EH (cell line): ENCODE results near the gene XPO4.
"Not testable (repeated sequence)": the region's sequence is repeated elsewhere in the genome, so short reads cannot be mapped to it uniquely, and the experiment has no call there.

Experiments
- DNase-seq: peaks from one replicate; pipeline ENCODE4 v3.0.0-alpha.2; 2015; ENCODE audit warnings: low read depth

Gene XPO4

DNA sequence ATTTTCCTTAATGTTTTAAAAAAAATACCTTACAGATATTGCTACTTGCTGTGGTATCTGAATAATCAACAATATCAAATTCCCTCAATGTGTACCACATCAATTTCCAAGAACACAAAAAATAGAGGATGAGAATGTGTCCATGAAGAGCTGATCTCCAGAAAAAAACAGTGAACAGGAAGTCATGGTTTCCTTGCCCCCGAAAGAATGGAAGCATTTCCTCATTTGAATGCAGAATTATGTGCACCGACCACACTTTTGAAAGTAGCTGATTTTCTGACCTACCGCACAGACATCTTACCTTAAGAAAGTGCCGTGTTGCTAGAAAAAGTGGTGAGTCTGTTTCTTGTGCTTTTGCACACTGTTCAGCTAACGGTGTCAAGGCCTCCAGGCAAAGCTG, 115.4 kb downstream of the XPO4 start:
- DNase-seq = no peak

DNA sequence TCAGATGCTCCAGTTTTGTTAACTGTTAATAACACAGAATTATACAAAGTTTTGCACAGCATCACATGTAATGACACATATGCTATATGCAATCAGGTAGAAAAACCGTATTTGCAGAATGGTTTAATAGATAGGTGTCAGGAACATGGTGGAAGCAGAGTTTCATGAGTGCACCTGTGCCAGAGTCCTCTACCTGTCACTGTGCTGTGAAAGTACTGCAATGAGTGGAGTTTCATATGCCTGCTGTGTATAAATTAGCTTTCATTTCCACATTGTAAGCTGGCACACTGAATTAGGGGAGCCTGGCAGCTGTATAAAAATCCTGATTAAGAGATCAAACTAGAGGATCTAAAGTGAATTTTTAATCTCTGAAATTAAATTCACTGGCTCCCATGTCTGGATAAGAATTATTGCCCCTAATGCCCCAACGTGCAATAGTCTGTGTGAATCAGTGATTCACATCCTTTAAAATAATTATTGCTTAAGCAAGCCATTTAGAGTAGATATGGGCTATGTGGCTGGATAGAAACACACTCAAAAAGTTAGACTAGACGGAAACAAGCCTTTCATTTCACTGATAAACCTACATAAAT, 120.3 kb downstream of the XPO4 start:
- no peak for DNase-seq

DNA sequence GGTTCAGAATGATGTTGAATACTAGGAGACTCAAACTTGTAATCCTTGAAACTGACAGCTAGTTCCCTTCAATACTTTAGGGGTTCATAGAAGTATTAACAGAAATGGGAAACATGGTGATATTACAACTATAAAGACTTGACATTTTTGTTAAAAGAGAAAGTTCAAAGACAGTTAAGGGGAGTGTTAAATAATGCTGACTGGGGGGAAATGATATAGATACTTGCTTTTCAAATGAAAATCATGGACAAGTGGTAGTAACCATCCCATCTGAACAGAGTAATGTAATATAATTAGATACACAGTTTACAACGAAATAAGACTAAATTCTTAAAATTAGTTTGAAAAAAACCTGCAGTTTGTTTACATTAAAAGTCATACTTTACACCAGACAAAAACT, 122.2 kb downstream of the XPO4 start:
- DNase-seq = no peak

DNA sequence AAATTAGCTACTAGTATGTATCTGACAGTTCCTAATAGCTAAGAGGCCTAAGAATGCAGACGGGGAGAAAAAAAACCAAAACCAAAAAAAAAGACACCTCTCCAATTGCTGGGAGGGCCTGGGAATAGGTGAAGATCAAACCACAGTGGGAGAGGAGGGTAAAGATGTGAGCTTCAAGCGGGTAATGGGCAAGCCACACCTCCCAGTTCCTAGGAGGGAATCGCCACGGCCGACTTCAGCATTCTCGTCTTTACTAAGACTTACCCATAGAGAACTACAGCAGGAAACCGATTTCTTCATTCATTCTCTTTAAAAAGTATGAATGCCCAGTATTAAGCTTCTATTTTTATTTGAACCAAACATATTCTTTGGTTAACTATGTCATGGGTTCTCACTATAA, 123.1 kb downstream of the XPO4 start:
- DNase-seq = no peak

DNA sequence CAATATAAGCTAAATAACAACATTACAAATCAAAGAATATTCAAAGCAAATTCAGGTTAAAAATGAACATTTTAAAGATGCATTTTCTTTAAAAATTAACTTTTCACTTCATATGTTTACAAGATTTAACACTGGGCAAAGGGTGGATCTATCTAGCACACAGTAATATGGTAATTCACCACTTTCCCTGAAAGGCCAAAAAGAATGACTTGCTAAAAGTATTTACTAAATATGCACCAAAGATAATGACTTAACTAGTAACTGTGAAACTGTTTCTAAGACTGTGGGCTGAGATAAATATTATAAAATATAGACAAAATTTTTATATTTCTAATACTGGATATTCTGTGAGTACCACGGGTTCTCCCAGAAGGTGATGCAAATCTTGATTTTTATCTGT, 124.2 kb downstream of the XPO4 start:
- no peak for DNase-seq

DNA sequence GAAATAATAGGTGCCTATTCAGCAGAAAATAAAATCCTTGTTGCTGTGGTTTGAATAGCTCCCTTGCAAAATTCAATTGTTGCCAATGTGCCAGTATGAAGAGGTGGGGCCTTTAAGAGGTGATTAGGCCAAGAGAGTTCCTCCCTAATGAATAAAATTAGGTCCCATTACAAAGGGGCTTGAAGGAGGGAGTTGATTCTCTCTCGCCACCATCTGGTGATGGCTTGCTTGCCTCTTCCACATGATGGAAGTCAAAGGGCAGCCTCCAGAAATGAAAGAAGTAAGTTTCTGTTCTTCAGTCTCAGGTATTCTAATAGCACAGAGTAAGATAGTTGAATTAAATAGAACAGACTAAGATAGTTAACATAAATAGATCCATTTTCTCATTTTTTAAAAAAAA, 125.8 kb downstream of the XPO4 start:
- no peak for DNase-seq

DNA sequence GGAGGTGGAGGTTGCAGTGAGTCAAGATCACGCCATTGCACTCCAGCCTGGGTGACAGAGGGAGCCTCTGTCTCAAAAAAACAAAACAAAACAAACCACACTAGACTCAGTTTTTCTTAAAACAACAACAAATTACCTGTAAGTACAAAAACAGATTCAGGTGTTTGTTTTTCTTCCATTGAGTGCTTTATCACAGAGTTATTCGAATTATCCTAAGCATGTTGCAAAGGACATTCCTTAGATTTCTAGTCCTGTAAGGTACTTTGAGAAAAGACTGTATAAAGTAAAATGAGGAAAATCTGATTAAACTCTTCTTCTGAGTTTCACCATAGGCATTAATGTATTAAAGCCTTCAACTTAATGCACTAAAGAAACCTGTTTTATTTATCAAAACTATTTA, 126.6 kb downstream of the XPO4 start:
- no peak for DNase-seq

DNA sequence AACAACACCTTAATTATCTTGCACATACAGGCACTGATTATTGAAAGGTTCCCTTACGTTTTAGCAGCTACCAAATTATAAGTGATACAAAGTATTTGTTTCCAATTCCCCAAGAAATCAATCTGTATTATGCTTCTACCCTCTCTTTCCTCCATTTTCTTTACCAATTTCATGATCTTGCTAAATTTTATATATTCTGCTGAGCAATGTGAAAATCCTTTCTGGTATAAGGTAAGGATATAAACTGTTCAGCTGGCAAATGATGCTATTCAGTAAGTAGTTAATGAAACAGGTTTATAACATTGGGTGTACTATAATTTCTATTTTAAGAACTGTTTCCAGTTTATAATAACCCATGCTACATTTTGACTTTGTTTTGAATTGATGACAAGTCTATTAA, 127.8 kb downstream of the XPO4 start:
- no peak for DNase-seq

DNA sequence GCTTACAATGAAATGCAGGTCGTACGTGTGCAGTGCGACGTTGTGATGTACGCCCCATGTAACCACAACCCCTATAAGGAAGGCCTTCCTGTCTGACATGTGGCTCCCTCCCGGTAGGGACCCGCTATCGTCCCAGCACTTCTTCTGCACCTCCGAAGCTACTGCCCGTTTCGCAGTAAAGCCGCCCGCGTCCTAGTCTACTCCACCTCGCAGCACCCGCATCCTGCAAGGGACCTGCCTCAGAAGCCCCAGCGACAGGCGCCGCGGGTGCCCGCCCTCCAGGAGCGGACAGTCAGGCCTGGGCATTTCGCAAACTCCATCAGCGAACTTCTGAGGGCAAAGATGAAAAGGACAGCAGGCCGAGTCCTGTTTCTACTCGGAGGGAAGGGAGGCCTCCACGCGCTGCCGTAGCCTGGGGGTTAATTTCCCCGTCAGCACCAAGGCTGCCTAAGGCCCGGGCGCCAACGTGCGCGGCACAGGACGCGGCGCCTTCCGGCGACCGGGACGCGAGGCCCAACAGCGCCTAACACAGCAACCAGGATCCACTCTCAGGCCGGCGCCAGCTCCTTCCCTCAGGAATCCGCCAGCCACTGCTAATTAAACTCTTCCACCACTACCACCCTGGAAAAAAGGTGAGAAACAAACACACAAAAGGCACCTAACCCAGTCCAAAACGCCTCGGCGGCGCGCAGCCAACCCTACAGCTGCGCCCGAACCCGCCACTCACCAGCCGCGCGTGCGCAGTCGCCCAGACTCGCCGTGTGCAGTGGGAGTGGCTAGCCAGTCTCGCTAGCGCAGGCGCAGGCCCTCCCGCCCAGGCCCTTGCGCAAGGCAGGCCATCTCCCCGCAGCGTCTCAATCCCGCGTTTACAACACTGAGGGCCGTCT, 129.1 kb downstream of the XPO4 start, which contains the start of gene EEF1AKMT1:
Gene EEF1AKMT1, minus strand, starts transcription at position 768 of the 887 bp plus-strand sequence. CDS start 16,363 bp downstream, outside the sequence.
- DNase-seq = peak; percentile 92

DNA sequence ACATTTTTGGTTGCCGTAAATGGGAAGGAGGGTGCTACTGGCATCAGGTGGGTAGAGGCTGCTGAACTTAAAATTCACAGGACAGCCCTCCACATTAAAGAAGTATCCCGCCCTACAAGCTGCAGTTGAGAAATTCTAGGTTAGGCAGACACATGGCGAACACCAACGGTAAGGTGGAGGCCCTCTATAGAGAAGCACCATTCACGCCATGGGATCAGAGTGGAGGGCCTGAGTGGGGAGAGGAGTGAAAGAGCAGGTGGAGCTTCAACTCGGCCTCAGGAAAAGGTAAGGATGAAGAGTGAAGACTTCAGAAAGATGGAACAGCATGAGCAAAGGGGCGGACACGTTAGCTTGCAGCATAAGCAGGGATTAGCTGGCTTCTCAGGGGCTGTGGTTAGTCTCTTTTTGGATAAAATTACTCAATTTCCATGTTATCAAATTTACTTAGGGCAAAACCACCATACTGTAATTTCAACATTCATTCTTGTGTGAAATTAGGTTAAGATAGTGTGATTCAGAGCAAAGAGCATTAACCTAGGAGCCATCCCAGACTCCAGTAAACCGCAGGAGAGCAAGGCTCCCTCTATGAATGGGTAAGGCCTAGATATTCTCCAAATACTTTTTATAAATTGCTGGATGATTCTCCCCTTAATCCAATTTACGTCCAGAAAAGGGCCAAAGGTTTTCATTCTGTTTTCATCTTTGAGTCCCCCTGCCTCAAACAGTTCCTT, 130.0 kb downstream of the XPO4 start:
- peak; percentile 3 for DNase-seq

DNA sequence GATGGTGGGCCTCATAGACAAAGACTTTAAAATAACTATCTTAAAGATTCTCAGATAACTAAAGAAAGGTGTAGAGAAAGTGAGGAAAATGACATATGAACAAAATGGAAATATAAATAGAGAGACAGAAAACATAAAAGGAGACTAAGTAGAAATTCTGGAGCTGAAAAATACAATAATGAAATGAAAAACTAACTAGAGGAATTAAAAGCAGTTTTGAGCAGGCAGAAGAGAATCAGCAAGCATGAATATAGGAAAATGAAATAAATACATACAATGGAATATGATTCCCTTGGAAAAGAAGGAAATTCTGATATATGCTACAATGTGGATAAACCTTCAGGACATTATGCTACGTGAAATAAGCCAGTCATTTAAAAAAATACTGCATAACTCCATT, 132.7 kb downstream of the XPO4 start:
- no peak for DNase-seq

DNA sequence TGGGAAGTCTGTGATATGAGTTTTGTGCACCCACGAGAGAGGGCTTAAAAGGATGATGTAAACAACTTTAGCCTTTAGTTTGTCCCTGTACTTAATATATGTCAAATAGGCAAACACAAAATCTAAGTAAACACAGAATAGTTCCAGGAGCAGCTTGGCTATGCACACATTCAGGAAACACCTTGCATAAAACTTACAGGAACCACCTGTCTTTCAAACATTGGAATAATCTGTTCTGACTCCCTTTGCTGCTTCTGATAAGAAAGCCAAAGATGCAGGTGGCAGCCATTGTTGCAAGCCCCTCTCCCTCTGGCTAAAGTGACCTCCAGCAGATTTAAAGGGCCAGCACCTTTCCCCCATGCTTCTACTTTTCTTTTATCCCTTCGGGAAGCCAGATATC, 133.5 kb downstream of the XPO4 start:
- DNase-seq = no peak

DNA sequence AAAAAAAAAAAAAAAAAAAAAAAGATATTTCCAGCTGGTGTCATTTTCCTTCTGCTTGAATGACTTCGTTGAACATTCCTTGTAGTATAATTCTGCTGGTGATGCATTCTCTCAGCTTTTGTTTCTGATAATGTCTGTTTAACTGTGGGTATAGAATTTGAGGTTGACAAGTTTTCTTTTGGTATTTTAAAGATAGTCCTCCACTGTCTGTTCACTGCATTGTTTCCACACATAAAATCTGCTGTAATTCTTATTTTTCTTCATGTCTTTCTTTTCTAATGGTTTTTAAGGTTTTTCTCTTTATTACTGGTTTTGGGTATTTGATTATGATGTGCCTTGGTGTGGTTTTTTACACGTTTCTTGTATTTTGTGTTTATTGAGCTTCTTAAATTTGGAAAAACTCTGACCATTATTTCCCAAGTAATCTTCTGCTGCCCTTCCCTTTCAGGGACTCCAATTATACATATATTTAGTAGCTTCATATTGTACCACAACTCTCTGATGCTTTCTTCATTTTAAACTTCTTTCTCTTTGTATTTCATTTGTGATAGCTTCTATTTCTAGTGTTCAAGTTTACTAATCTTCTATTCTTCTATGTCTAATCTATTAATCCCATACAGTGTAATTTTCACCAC, 135.1 kb downstream of the XPO4 start:
- DNase-seq = no peak

DNA sequence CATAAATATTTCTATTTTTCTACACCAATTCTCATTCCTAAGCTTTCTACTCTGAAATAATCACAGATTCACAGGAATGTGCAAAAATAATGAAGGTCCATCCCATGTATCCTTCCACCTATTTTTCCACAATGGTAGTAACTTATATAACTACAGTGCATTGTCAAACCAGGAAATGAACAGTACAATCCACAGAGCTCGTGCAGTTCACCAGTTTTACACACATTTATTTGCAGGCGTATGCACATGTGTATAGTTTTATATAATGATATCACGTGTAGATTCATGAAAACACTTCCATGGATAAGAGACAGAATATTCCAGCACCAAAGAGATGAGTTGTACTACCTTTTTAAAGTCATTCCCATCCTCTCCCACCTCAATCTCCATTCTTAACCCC, 141.7 kb downstream of the XPO4 start:
- no peak for DNase-seq

DNA sequence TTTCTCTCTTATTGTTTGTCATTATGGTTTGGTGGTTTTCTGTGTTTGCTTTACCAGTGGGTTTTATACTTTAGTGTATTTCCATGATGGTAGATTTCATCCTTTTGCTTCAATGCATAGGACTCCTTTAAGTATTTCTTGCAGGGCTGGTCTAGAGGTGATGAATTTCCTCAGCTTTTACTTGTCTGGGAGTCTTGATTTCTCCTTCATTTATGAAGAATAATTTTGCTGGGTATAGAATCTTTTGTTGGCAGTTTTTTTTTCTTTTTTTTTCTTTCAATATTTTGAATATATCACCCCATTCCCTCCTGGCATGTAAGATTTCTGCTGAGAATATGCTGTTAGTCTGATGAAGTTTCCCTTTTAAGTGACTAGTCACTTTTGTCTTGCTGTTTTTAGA, 148.5 kb downstream of the XPO4 start:
- no peak for DNase-seq

DNA sequence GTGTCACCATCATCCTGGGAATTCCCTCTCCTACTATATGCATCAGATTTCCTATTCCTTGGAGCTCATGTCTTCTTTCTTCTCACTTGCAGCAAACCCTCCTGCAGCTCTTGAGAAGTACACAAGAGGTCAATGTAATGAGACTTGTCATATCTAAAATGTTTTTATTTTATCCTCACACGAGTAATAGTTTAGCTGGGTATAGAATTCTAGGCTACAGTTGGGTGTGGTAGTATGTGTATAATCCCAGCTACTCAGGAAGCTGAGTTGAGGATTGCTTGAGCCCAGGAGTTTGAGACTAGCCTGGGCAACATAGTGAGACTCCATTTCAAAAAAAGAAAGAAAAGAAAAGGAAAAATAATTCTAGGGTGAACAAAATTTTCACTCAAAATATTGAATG, 153.2 kb downstream of the XPO4 start:
- no peak for DNase-seq

DNA sequence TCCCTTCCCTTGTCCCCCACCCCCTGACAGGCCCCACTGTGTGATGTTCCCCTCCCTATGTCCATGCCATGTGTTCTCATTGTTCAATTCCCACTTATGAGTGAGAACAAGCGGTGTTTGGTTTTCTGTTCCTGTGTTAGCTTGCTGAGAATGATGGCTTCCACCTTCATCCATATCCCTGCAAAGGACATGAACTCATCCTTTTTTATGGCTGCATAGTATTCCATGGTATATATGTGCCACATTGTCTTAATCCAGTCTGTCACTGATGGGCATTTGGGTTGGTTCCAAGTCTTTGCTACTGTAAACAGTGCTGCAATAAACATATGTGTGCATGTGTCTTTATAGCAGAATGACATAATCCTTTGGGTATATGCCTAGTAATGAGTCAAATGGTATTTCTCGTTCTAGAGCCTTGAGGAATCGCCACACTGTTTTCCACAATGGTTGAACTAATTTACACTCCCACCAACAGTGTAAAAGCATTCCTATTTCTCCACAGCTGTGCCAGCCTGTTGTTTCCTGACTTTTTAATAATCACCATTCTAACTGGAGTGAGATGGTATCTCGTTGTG, 158.6 kb downstream of the XPO4 start:
- DNase-seq = not testable (repeated sequence)

DNA sequence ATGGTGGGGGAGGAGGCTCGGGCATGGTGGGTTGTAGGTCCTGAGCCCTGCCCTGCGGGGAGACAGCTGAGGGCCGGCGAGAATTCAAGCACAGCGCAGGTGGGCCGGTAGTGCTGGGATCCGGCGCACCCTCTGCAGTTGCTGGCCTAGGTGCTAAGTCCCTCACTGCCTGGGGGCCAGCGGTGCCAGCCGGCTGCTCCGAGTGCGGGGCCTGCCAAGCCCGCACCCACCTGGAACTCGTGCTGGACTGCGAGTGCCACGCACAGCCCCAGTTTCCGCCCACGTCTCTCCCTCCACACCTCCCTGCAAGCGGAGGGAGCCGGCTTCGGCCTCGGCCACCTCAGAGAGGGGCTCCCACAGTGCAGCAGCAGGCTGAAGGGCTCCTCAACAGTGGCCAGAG, 162.5 kb downstream of the XPO4 start:
- no peak for DNase-seq

DNA sequence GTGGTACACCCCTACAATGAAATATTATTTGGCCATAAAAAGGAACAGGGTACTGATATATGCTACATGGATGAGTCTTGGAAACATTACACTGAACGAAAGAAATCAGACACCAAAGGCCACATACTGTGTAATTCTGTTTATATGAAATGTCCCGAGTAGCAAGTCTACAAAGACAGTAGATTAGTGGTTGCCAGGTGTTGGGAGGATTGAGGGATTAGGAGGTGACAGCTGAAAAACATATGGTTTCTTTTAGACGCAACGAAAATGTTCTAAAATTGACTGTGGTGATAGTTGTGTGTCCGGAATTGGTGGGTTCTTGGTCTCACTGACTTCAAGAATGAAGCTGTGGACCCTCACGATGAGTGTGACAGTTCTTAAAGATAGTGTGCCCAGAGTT, 163.9 kb downstream of the XPO4 start:
- no peak for DNase-seq

DNA sequence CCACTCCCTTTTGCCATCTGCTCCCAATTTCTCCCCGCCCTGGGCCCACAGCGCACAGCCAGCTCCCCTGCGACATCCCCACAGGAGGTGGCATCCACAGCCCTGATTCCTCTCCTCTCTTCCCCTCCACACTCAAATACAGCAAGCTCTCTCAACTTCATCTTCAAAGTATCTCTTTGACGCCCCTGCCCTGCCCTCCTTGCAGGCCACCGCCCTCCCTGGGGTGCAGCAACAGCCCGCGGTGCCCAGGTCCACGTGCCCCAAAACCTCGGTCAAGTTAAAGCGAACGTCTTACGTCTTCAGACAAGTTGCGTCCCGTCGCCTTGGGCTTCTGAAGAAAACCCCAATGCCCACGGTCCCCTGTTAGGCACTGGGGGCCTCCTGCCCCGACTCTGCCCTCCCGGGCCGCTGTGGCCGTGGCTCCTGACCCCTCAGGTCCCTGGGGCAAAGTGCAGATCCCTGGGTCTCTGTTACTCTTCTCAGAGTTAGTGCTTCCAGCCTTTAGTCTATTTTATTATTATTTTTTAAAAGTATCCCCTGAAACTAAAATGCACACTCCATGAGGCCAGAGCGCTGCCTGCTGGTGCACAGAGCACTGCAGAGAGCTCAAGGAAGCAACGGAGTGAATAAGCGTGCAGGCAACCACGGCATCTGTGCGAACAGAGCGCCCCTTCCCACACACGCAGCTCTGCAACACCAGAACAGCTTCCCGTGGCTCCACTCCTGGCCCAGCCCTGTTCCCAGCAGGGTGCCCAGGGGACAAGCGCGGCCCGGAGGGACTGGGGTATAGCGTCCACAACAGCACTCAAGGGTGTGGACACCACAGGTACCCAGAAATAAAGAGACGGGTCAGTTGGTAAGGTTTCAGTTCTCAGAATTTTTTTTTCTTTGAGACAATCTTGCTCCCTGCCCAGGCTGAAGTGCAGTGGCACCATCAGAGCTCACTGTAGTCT, 172.6 kb downstream of the XPO4 start:
- no peak for DNase-seq
